AG08396 (cell line): ENCODE data around the gene SEC16A.
"Not testable (repeated sequence)": the region's sequence is repeated elsewhere in the genome, so short reads cannot be mapped to it uniquely, and the experiment has no call there.

Experiments used
- DNase-seq: peaks from one replicate; pipeline ENCODE4 v3.0.0; 2012; ENCODE audit warnings: low spot score, mixed read lengths

SEC16A gene

GRCh38 chr9:136419092-136419420, 63.8 kb downstream of the SEC16A start:
- no peak for DNase-seq

DNA sequence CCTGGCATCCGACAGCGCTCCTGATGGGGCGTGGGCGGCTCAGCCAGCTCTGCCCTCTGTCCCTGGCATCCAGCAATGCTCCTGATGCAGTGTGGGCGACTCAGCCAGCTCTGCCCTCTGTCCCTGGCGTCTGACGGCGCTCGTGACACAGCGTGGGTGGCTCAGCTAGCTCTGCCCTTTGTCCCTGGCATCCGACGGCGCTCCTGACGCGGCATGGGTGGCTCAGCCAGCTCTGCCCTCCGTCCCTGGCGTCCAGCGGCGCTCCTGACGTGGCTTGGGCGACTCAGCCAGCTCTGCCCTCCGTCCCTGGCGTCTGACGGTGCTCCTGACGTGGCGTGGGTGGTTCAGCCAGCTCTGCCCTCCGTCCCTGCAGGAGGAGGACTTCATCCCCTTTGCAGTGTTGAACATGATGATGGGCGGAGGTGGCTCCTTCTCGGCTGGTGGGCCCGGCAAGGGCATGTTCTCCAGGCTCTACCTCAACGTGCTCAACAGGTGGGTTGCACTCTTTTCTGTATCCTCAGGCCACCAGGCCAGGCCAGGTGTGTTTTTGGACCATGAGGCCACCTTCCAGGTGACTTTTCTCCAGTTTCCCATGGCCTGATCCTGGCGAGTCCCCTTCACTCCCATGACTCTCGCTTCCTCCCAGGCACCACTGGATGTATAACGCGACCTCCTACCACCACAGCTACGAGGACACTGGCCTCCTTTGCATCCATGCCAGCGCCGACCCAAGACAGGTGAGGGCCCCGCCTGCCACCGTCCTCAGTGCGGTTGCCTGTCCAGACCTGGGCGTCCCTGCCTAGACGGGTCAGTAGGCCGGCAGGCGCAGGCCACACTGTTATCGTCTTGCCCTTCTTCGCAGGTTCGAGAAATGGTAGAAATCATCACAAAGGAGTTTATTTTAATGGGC, 64.4 kb downstream of the SEC16A start:
- no peak for DNase-seq

DNA sequence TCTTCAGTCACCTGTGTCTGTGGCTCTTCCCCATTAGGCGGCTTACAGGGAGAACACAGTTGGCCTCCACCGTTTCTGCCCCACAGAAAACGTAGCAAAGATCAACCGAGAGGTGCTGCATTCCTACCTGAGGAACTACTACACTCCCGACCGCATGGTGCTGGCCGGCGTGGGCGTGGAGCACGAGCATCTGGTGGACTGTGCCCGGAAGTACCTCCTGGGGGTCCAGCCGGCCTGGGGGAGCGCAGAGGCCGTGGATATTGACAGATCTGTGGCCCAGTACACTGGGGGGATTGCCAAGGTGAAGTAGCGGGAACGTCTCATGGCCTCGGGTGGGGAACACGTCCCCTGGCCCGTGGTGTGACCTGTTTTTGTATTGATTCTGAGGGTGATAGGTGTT, 65.9 kb downstream of the SEC16A start:
- no peak for DNase-seq

DNA sequence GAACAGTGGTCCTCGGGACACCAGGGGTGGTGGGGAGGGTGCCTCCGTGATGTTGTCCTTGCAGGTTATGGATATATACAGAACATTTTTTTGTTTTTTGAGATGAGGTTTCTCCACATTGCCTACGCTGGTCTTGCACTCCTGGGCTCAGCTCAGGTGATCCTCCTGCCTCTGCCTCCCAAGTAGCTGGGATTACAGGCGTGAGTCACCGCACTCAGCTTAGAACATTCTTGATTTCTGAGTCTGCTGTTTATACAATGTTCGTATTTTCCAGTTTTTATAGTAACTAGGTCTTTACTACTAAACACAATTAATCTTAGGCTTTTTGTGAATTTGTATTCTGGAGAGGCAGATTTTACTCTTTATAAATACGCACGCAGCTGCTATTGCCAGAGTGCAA, 66.4 kb downstream of the SEC16A start:
- no peak for DNase-seq

GRCh38 chr9:136412962-136413361, 69.9 kb downstream of the SEC16A start:
- no peak for DNase-seq

GRCh38 chr9:136411378-136411777, 71.5 kb downstream of the SEC16A start:
- no peak for DNase-seq

DNA sequence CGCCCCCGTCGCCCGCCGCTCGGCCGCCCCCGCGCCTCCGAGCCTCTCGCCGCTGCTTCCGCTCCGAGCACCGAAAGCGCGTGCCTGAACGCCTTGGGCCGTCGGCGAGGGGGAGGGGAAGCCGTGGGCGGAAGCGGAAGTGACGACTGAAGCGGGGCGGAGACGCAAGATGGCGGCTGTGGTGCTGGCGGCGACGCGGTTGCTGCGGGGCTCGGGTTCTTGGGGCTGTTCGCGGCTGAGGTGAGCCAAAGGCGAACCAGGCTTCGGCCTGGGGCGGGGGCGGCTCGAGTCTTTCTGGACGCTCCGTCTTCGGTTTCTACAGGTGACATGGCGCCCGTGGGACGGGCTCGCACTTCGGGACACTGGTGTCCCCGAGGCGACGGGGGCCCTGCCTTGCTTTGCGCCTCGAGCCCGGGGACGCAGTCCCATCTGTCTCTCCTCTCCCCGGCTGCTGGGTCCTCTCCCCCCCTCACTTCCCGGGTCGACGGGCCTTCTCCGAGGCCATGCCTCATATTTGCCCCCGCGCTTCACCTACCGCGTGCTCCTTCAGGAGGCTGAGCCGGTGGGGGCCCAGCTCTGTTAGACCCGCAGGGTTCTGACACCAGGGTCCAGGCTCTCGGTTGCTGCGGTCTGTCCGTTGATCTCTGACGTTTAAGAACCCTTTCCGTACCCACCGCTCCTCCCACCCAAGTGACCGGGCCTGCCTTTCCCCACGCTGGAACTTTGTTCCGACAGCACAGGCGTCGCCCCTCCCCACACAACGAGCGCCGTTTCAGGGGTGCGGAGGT, 72.1 kb downstream of the SEC16A start, which contains the start of the genes ENTR1 and PMPCA:
ENTR1 (minus strand) TSS at position 115 of the 788 bp plus-strand sequence. CDS start 217 bp downstream, outside the sequence.
PMPCA (plus strand) TSS at position 159 of the 788 bp plus-strand sequence; CDS start at position 170, 11 bp downstream.
- DNase-seq: peak; percentile 99

DNA sequence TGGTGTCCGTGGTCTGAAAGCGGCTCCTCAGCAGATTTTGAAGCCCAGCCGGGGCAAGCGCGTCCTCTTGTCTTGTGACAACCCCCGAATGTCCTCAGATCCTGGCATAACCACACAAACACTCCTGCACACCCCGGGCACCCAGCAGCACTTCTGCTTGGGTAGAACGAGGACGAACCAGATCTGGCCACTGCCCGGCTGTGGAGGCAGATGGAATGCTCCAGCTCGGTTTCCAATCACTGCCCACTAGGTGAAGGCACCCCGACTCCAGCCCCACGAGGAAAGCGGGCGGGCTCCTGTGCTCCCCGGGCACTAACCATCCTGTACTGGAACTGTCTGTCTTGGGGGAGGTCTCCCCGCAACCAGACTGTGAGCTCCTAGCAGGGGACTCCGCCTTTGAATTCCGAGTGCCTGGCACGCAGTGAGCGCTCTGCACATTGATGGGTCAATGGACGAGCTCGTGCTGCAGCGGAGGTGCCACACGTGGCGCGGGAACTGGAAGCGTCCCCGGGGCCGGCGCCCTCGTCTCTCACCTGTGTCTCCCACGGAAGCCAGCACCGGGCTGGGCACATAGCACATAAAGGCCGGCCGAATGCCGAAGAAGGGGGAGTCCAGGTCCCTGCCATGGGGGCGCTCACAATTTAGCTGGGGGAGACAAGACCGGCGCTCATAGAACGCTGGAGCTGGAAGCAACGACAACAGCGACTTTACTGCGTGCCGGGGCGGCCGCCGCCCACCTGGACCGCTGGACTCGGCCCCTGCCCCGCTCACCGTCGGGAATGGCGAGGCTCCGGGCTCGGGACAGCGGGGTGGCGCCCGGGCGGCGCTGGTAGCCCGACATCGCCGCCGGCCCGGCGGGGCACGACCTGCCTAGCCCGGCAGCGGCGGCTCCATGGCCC, 73.0 kb downstream of the SEC16A start:
- peak; percentile 81 for DNase-seq

- no peak for DNase-seq
Observed at GRCh38 chr9:136407911-136408310, 74.9 kb downstream of the SEC16A start.

GRCh38 chr9:136407061-136407460, 75.8 kb downstream of the SEC16A start:
- not testable (repeated sequence) for DNase-seq

- not testable (repeated sequence) for DNase-seq
Observed at GRCh38 chr9:136405904-136406303, 76.9 kb downstream of the SEC16A start.

GRCh38 chr9:136405481-136405880, 77.4 kb downstream of the SEC16A start:
- no peak for DNase-seq

- no peak for DNase-seq
Observed at GRCh38 chr9:136404801-136405136, 78.1 kb downstream of the SEC16A start.

DNA sequence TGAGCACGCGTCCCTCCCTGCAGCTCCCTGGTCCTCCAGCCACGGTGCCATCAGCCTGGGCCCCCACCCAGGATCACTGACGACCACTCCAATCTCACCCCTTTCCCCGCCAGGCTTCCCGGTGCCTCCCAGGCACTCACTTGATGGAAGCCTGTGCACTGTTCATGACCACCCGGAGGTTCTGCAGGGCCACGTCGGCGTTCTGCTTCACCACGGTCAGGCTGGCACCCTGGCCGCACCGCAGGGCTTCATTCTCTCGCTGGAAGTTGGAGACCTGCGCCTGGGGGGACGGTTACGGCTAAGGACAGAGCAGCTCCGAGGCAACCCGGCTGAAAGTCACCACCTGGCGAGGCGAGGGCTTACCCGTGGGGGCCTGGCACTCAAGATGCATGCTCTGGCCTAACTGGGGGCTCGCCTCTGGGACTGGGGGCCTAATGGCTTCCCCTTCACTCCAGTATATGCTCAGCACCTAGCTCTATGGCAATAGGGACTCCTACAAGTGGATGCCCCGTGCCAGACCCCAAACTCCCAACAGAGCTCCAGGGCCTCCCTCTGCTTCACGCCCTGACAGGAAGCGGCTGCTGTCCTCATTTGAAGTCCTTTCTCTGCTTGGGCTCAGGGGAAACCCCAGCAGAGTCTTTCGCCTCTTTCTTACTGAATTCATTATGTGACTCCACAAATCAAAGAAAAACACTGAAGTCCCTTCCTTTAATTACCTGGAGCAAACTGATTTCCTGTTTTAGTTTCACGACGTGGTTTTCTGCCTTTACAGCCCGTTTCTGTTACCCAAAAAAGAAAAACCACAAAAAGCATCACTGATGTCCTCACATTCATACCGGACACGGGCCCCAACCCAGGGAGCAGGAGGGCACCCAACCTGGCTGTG, 78.7 kb downstream of the SEC16A start:
- DNase-seq: no peak

- DNase-seq: no peak
Observed at GRCh38 chr9:136403538-136403914, 79.3 kb downstream of the SEC16A start.

DNA sequence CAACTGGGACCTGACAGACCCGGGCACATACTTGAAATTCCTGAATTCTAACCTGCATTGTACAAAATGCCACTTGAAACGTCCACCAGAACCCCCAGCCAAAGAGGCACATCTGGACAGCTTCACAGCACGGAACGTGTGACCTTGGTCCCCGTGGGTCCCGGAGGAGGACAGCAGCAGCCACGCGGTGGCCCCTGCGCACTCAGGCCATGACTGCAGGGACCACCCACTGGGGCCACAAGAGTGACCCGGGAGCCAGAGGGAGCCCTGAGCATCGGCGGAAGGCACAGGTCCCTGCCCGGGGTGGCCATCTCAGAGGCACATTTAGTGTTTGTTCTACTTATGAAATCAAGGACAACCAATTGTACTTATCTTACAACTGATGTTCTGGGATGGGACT, 80.8 kb downstream of the SEC16A start:
- DNase-seq: no peak

GRCh38 chr9:136401173-136401922, 81.5 kb downstream of the SEC16A start:
- no peak for DNase-seq

- peak; percentile 98 for DNase-seq
Observed at GRCh38 chr9:136400038-136400834, 82.6 kb downstream of the SEC16A start, which contains the start of gene SNAPC4. Gene SNAPC4, minus strand, starts transcription at chr9:136400170. Its CDS starts 1,742 bp downstream, at chr9:136398428.
